ENCODE data around the gene ENPP1. TPM values are rescaled to one million over a fixed set of nuclear protein-coding genes. Genes with fewer than 3 reads are reported as not detected.

ENPP1 gene
- total RNA-seq, 1 experiment from 2014 or later, result 6.5 TPM

DNA sequence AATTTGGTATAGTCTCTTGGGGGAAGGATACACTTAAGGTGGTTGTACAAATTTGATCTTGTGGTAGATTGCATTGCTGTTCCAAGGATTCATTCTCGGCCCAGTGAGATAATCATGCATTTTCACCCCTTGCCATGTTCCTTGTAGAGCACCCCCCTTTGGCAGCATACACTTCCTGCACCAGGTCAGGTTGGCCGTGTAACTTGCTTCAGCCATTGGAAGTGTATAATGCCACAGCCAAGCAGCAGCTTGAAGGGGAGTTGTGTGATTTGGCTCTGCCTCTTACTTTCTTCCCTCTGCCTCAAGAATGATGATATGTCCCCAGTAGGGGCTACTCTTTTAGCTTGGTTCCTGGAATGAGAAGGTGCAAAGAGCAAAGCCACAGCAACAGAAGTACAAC, 121.4 kb downstream of the ENPP1 start:
- Histone ChIP-seq H3K79me2 (ENCODE audit: insufficient read depth, low read length) (no peaks in the 10 kb centered on the region), H4K20me1 (ENCODE audit: insufficient read depth) (no peaks in the 10 kb centered on the region), H3K4me2 (ENCODE audit: low read length) (no peak overlapping the region), H3K4me3 (replicated peaks in 1 of 2; ENCODE audit: low read depth in 1 of 2, low read length in 2 of 2) (no peak overlapping the region), H3K9me2 (ENCODE audit: insufficient read depth) (no peaks in the 10 kb centered on the region), H3K9ac (ENCODE audit: low read length) (no peak overlapping the region), H3K4me1 (ENCODE audit: control insufficient read depth in 1 of 2, insufficient read depth in 2 of 2, low read length in 2 of 2) (peaks cover 0 to 7% of the 10 kb centered on the region in 2 experiments; a peak in 2 of 4 replicates), H3K27ac (ENCODE audit: low read depth, low read length) (no peak overlapping the region), H2AFZ (ENCODE audit: low read depth, low read length, poor library complexity, severe bottlenecking) (no peak overlapping the region), H3K9me3 (ENCODE audit: control insufficient read depth in 1 of 2, insufficient read depth in 1 of 2, low read depth in 1 of 2, low read length in 2 of 2) (no peaks in the 10 kb centered on the region), H3K36me3 (ENCODE audit: control insufficient read depth in 1 of 2, insufficient read depth in 2 of 2, low read length in 2 of 2) (no peaks in the 10 kb centered on the region), H3K27me3 (ENCODE audit: insufficient read depth, low read length) (no peaks in the 10 kb centered on the region)
- ATAC-seq, result peak; percentile 68
- no peak for TF ChIP-seq POLR2A (IDR thresholded peaks at IDR 0.05; ENCODE audit: borderline replicate concordance, extremely low read depth, insufficient read depth, insufficient read length)
- TF ChIP-seq REST (IDR thresholded peaks at IDR 0.05; ENCODE audit: low read depth), result no peak
- TF ChIP-seq POLR2AphosphoS5 (IDR thresholded peaks at IDR 0.05; ENCODE audit: low read depth, low read length), result no peak
- TF ChIP-seq CTCF (IDR thresholded peaks at IDR 0.05 in 2 of 3, conservative IDR thresholded peaks at IDR 0.05 in 1 of 3; ENCODE audit: borderline replicate concordance in 1 of 3, insufficient read depth in 1 of 3, low read depth in 2 of 3, low read length in 2 of 3), result peak in 2 of 3 experiments; percentile 37 to 38; a peak in 4 of 6 replicates
- DNase-seq (ENCODE audit: low read depth, low spot score), result no peak
- intact Hi-C loops (cut with micrococcal nuclease), result no loop called here
- ChIA-PET POLR2A (no interaction called here), RAD21 (ENCODE audit: low non-redundant PET in 1 of 2, low total read pairs in 2 of 2, uncharacterized antibody in 2 of 2, unreplicated experiment in 2 of 2) (no interaction called here), CTCF (no interaction called here)
- BruUV-seq (replicated peaks), result no TSS peak

All from HCT116 (cell line).